Neuronal stem cell (in vitro differentiated cells): Measurements from ENCODE around the gene ELOVL7.
A peak's percentile ranks its signal among the peaks of the same experiment; 100 is the strongest.
"Not testable (repeated sequence)": the region's sequence is repeated elsewhere in the genome, so short reads cannot be mapped to it uniquely, and the experiment has no call there.

Experiments used
- DNase-seq: peaks from one replicate; pipeline ENCODE4 v3.0.0-alpha.2; 2013; ENCODE audit warnings: low spot score
- H2AFZ ChIP-seq: one replicate; pipeline ENCODE4 v1.6.1; 2013; ENCODE audit warnings: mild to moderate bottlenecking, low read length, inconsistent platforms
- H2AK5ac ChIP-seq: 2 replicates; pipeline ENCODE4 v1.6.1; 2013; ENCODE audit warnings: low read depth, mild to moderate bottlenecking, inconsistent platforms, low read length, moderate library complexity, mixed read lengths
- H2BK120ac ChIP-seq: 2 replicates; pipeline ENCODE4 v1.6.1; 2013; ENCODE audit warnings: low read depth, mild to moderate bottlenecking, inconsistent platforms, low read length, moderate library complexity, mixed read lengths
- H2BK12ac ChIP-seq: one replicate; pipeline ENCODE4 v1.6.1; 2013; ENCODE audit warnings: low read length, inconsistent platforms
- H2BK15ac ChIP-seq: 2 replicates; pipeline ENCODE4 v1.6.1; 2013; ENCODE audit warnings: mild to moderate bottlenecking, low read length, inconsistent platforms, mixed read lengths
- H2BK5ac ChIP-seq: one replicate; pipeline ENCODE4 v1.6.1; 2013; ENCODE audit warnings: inconsistent platforms, mild to moderate bottlenecking, low read length, moderate library complexity
- H3K14ac ChIP-seq: one replicate; pipeline ENCODE4 v1.6.1; 2013; ENCODE audit warnings: low read length, inconsistent platforms
- H3K18ac ChIP-seq: 2 replicates; pipeline ENCODE4 v1.6.1; 2013; ENCODE audit warnings: low read length, inconsistent platforms
- H3K23ac ChIP-seq: 2 replicates; pipeline ENCODE4 v1.6.1; 2013; ENCODE audit warnings: low read depth, mild to moderate bottlenecking, mixed read lengths, low read length, inconsistent platforms; ENCODE audit not compliant: poor library complexity
- H3K27ac ChIP-seq: replicated peaks from 3 replicates; pipeline ENCODE4 v1.5.1; 2013; ENCODE audit warnings: low read length, inconsistent platforms
- H3K27me3 ChIP-seq, 3 experiments: 2 replicates each; pipeline ENCODE4 v1.6.1; 2013; ENCODE audit warnings: low read length in 3 of 3, mild to moderate bottlenecking in 2 of 3, inconsistent platforms in 1 of 3, low read depth in 1 of 3, mixed read lengths in 1 of 3, moderate library complexity in 1 of 3; ENCODE audit not compliant: control insufficient read depth in 3 of 3, insufficient read depth in 3 of 3
- H3K36me3 ChIP-seq, 2 donors: replicated peaks in 1 of 2; 2 replicates each; pipeline ENCODE4 v1.6.1; 2013; ENCODE audit warnings: low read length in 2 of 2; ENCODE audit not compliant: control insufficient read depth in 2 of 2, insufficient read depth in 2 of 2
- H3K4ac ChIP-seq: 2 replicates; pipeline ENCODE4 v1.6.1; 2013; ENCODE audit warnings: inconsistent platforms, mild to moderate bottlenecking, low read length, moderate library complexity
- H3K4me1 ChIP-seq, 2 donors: 1 replicate in 1 of 2; 2 replicates in 1 of 2; pipeline ENCODE4 v1.6.1; 2013; ENCODE audit warnings: low read length in 2 of 2, low read depth in 1 of 2; ENCODE audit not compliant: control insufficient read depth in 2 of 2, insufficient read depth in 1 of 2
- H3K4me2 ChIP-seq: one replicate; pipeline ENCODE4 v1.6.1; 2013; ENCODE audit warnings: mild to moderate bottlenecking, low read length, inconsistent platforms; ENCODE audit not compliant: insufficient read depth, poor library complexity, severe bottlenecking
- H3K4me3 ChIP-seq, 2 donors: 2 replicates each; pipeline ENCODE4 v1.5.1; 2013; ENCODE audit warnings: low read length in 2 of 2, mild to moderate bottlenecking in 2 of 2, inconsistent platforms in 1 of 2, moderate library complexity in 1 of 2
- H3K79me1 ChIP-seq: one replicate; pipeline ENCODE4 v1.6.1; 2013; ENCODE audit warnings: low read depth, mild to moderate bottlenecking, inconsistent platforms, low read length, moderate library complexity
- H3K9ac ChIP-seq: one replicate; pipeline ENCODE4 v1.6.1; 2013; ENCODE audit warnings: mild to moderate bottlenecking, low read depth, low read length, inconsistent platforms; ENCODE audit not compliant: poor library complexity
- H3K9me3 ChIP-seq, 2 donors: replicated peaks in 1 of 2; 2 replicates each; pipeline versions ENCODE3 to v1.6.1; 2013; ENCODE audit warnings: low read length in 2 of 2, mild to moderate bottlenecking in 2 of 2, inconsistent platforms in 1 of 2, low read depth in 1 of 2, mixed read lengths in 1 of 2, moderate library complexity in 1 of 2; ENCODE audit not compliant: control insufficient read depth in 2 of 2, insufficient read depth in 1 of 2
- H4K8ac ChIP-seq: one replicate; pipeline ENCODE4 v1.6.1; 2013; ENCODE audit warnings: low read depth, mild to moderate bottlenecking, inconsistent platforms, low read length, moderate library complexity
- H4K91ac ChIP-seq: one replicate; pipeline ENCODE4 v1.6.1; 2013; ENCODE audit warnings: low read length, low read depth, mild to moderate bottlenecking, inconsistent platforms; ENCODE audit not compliant: poor library complexity
- WGBS, 2 donors: extraction: QIAGEN DNeasy Blood & Tissue Kit; methylation state at CpG; one replicate each; pipeline ENCODE4 v1.1.7; 2013; ENCODE audit warnings: missing lambda C conversion rate in 2 of 2, mixed read lengths in 1 of 2; ENCODE audit not compliant: insufficient read length in 2 of 2, insufficient replicate concordance in 1 of 2; ENCODE audit errors: extremely low coverage in 2 of 2; 5-methylcytosine and 5-hydroxymethylcytosine counted together

ELOVL7 gene

DNA sequence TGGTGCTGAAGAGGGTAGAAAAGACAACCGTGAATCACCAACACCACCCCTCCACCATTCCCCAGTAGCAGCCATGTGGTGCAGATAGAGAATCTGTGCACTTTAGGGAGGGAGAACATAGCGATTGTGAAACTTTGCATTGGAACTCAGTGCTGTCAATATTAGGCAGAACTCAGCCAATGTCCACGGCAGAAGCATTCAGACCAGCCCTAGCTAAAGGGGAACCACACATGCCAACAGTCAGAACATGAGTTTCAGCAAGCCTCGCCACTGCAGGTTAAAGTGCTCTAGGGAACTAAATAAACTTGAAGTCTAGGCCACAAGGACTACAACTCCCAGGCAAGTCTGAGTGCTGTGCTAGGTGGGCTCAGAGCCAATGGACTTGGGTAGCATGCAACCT, 105.6 kb downstream of the ELOVL7 start:
- Histone ChIP-seq H3K27me3 (no peaks in the 10 kb centered on the region), H3K4ac (no peak overlapping the region), H3K79me1 (no peaks in the 10 kb centered on the region), H2BK12ac (no peak overlapping the region), H2BK15ac (no peak overlapping the region), H3K36me3 (no peaks in the 10 kb centered on the region), H4K8ac (peak overlapping the region; percentile 76), H2AK5ac (no peak overlapping the region), H3K14ac (no peak overlapping the region), H2BK120ac (no peak overlapping the region), H3K18ac (no peak overlapping the region), H2BK5ac (no peak overlapping the region), H2AFZ (no peak overlapping the region), H3K9me3 (peaks cover 0 to 3% of the 10 kb centered on the region in 2 donors), H3K4me3 (no peak overlapping the region), H3K23ac (no peak overlapping the region), H4K91ac (no peak overlapping the region), H3K4me1 (no peaks in the 10 kb centered on the region), H3K4me2 (no peak overlapping the region), H3K9ac (no peak overlapping the region), H3K27ac (no peak overlapping the region)
- no CpG with 5 or more reads among the region's 4 CpGs for WGBS, 2 donors
- no peak for DNase-seq

DNA sequence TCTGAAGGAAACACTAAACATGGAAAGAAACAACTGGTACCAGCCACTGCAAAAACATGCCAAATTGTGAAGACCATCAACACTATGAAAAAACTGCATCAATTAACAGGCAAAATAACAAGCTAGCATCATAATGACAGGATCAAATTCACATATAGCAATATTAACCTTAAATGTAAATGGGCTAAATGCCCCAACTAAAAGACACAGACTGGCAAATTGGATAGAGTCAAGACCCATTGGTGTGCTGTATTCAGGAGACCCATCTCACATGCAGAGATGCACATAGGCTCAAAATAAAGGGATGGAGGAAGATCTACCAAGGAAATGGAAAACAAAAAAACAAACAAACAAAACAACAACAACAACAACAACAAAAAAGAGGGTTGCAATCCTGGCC, 113.2 kb downstream of the ELOVL7 start:
- DNase-seq, H3K4me3 ChIP-seq, H4K91ac ChIP-seq, H2BK15ac ChIP-seq, H3K27me3 ChIP-seq, H3K79me1 ChIP-seq, H3K4ac ChIP-seq, H3K9ac ChIP-seq, H3K4me2 ChIP-seq, H3K36me3 ChIP-seq, H2AFZ ChIP-seq, H3K27ac ChIP-seq, H3K18ac ChIP-seq, H2BK5ac ChIP-seq, H4K8ac ChIP-seq, H2BK12ac ChIP-seq, H2AK5ac ChIP-seq, H3K9me3 ChIP-seq, H3K23ac ChIP-seq, H3K4me1 ChIP-seq, H2BK120ac ChIP-seq, H3K14ac ChIP-seq: not testable (repeated sequence)

DNA sequence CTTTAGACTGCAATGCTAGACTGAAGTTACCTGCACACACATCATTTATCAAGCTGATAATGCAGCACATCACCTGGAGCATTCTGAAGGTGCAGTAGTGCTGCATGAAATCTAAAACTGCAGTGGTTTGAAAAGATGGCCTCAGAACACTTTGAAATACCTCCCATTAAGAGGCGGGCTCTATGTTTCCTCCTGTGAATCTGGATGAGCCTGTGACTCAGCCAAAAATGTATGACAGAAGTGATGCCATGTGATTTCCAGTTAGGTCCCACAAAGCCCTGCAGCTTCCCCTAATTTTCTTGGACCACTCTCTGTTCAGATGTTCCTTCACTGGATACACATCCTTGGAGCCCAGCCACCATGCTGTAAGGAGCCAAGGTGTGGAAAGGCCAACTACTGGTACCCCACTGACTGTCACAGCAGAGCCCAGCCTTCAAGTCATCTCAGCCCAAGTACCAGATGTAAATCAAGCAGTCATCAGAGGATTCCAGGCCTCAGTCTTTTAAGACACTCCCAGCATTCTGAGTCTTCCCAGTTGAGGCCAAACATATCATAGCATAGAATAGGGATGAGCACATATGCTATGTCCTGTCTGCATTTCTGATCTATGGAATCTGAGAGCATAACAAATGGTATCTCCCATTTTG, 116.9 kb downstream of the ELOVL7 start:
- DNase-seq: no peak
- Histone ChIP-seq H3K9ac (no peak overlapping the region), H4K91ac (no peak overlapping the region), H2BK5ac (no peak overlapping the region), H3K4me1 (no peaks in the 10 kb centered on the region), H3K4ac (no peak overlapping the region), H2BK120ac (no peak overlapping the region), H3K9me3 (no peaks in the 10 kb centered on the region), H3K36me3 (no peaks in the 10 kb centered on the region), H3K14ac (no peak overlapping the region), H3K4me3 (no peak overlapping the region), H2AK5ac (no peak overlapping the region), H3K23ac (no peak overlapping the region), H3K18ac (no peak overlapping the region), H3K4me2 (no peak overlapping the region), H3K27me3 (peaks cover 0 to 2% (median 0%) of the 10 kb centered on the region in 3 experiments), H2BK12ac (no peak overlapping the region), H4K8ac (no peak overlapping the region), H3K27ac (no peak overlapping the region), H2AFZ (no peak overlapping the region), H2BK15ac (no peak overlapping the region), H3K79me1 (no peaks in the 10 kb centered on the region)
- WGBS, 2 donors: no CpG with 5 or more reads among the region's 1 CpG

DNA sequence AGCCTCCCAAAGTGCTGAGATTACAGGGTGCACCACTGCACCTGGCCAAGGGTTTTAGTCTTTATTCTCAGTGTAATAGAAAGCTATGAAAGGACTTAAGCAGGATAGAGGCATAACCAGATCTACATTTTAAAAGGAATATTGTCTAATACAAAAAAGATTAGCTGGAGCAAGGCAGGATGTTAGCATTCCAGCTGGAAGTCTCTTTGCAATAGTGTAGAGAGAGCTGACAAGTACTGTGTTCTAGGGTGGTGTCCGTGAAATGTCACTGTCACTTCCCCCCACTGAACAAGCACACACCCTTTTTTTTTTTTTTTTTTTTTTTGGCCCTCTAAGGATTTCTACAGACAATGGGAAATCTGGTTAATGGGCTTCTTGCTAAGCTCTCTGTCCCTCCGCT, 119.9 kb downstream of the ELOVL7 start:
- Histone ChIP-seq H3K23ac (no peak overlapping the region), H3K18ac (no peak overlapping the region), H4K8ac (no peak overlapping the region), H3K36me3 (no peaks in the 10 kb centered on the region), H2AK5ac (no peak overlapping the region), H2BK120ac (no peak overlapping the region), H2BK12ac (no peak overlapping the region), H3K14ac (no peak overlapping the region), H3K27ac (no peak overlapping the region), H3K9ac (no peak overlapping the region), H3K4me1 (no peaks in the 10 kb centered on the region), H3K4ac (no peak overlapping the region), H2BK5ac (no peak overlapping the region), H3K4me3 (no peak overlapping the region), H3K79me1 (no peaks in the 10 kb centered on the region), H3K9me3 (no peaks in the 10 kb centered on the region), H3K4me2 (no peak overlapping the region), H2AFZ (no peak overlapping the region), H3K27me3 (peaks cover 0 to 2% (median 0%) of the 10 kb centered on the region in 3 experiments), H4K91ac (no peak overlapping the region), H2BK15ac (no peak overlapping the region)
- no peak for DNase-seq
- WGBS, 2 donors: no CpG with 5 or more reads among the region's 2 CpGs
